K562 (cell line): ENCODE results near the gene HARS2. TPM values are rescaled to one million over a fixed set of nuclear protein-coding genes. Genes with fewer than 3 reads are reported as not detected.

Source experiments
- ATAC-seq: fragments of 200-7000 bp; cut with Tn5 transposase; 3 replicates; pipeline ENCODE4 v1.9.1; 2020; ENCODE audit warnings: moderate library complexity
- BruUV-seq: library from RNA; stranded (reverse); fragments of 400-500 nt; replicated peaks from 2 replicates; lab custom pipeline; 2021; lab: Mats Ljungman, UMichigan
- CTCF ChIA-PET: fragments of 300-600 bp; formaldehyde crosslinking; extraction: SDS; loops from one replicate; lab custom pipeline; 2021; ENCODE audit warnings: low intra/inter-chr PET ratio; lab: Yijun Ruan, JAX
- POLR2A ChIA-PET: fragments of 300-600, 350-650 bp; sonication (Branson Sonifier 250); formaldehyde crosslinking; extraction: SDS; loops from one replicate; lab custom pipeline; 2021; ENCODE audit warnings: antibody characterized with exemption, inconsistent platforms; lab: Yijun Ruan, JAX
- DNase-seq, 4 experiments: peaks; one replicate each; pipeline versions ENCODE4 v3.0.0 to v3.0.0-alpha.2; 2011 to 2018; ENCODE audit warnings: low spot score in 3 of 4, mixed read lengths in 3 of 4; ENCODE audit errors: extremely low read depth in 1 of 4
- FAIRE-seq: peaks from 2 replicates; lab custom pipeline; 2011; peaks lifted over from hg19 to GRCh38; lab: Jason Lieb, UNC
- H2AFZ ChIP-seq: 2 replicates; pipeline ENCODE4 v1.6.0; 2011; ENCODE audit warnings: low read depth, low read length, control low read depth, inconsistent platforms
- H3K27ac ChIP-seq: fragments of 200-600 bp; 3 replicates; pipeline ENCODE4 v1.8.0; 2011; ENCODE audit warnings: low read depth, mild to moderate bottlenecking, control low read depth, inconsistent platforms, low read length, moderate library complexity, mixed read lengths; ENCODE audit errors: extremely low read depth
- H3K27me3 ChIP-seq, 2 experiments: fragments of 300-600 bp in 1 of 2; 2 replicates in 1 of 2; 3 replicates in 1 of 2; pipeline versions ENCODE4 v1.6.0 to v1.8.0; 2011; ENCODE audit warnings: inconsistent platforms in 2 of 2, low read length in 2 of 2, mild to moderate bottlenecking in 1 of 2, mixed read lengths in 1 of 2, moderate library complexity in 1 of 2; ENCODE audit not compliant: control insufficient read depth in 2 of 2, insufficient read depth in 2 of 2
- H3K36me3 ChIP-seq: fragments of 300-600 bp; 3 replicates; pipeline ENCODE4 v1.8.0; 2011; ENCODE audit warnings: mild to moderate bottlenecking, low read length, inconsistent platforms; ENCODE audit not compliant: control insufficient read depth, insufficient read depth
- H3K4me1 ChIP-seq, 2 experiments: fragments of 200-600 bp in 1 of 2; replicated peaks in 1 of 2; 2 replicates in 1 of 2; 3 replicates in 1 of 2; pipeline versions ENCODE4 v1.5.1 to v1.8.0; 2011; ENCODE audit warnings: inconsistent platforms in 2 of 2, low read length in 2 of 2, mild to moderate bottlenecking in 1 of 2, mixed read lengths in 1 of 2, moderate library complexity in 1 of 2; ENCODE audit not compliant: control insufficient read depth in 2 of 2, insufficient read depth in 2 of 2
- H3K4me2 ChIP-seq: 2 replicates; pipeline ENCODE4 v1.6.1; 2011; ENCODE audit warnings: low read length, control low read depth, inconsistent platforms, mixed read lengths; ENCODE audit not compliant: insufficient read depth
- H3K4me3 ChIP-seq: fragments of 200-600 bp; sonication (generic), shearing (Covaris generic); 2 replicates; pipeline ENCODE4 v1.5.1; 2016; ENCODE audit warnings: control low read depth, inconsistent platforms
- H3K79me2 ChIP-seq: fragments of 200-600 bp; 3 replicates; pipeline ENCODE4 v1.8.0; 2011; ENCODE audit warnings: low read length, inconsistent platforms; ENCODE audit not compliant: control insufficient read depth, insufficient read depth
- H3K9ac ChIP-seq, 2 experiments: 2 replicates each; pipeline versions ENCODE4 v1.6.0 to v1.6.1; 2011; ENCODE audit warnings: low read depth in 2 of 2, low read length in 2 of 2, control low read depth in 1 of 2, inconsistent platforms in 1 of 2, mild to moderate bottlenecking in 1 of 2, mixed read lengths in 1 of 2; ENCODE audit not compliant: insufficient read depth in 1 of 2
- H3K9me1 ChIP-seq: one replicate; pipeline ENCODE4 v1.6.0; 2011; ENCODE audit warnings: inconsistent platforms, mild to moderate bottlenecking, low read length, moderate library complexity; ENCODE audit not compliant: control insufficient read depth, insufficient read depth
- H3K9me3 ChIP-seq: replicated peaks from 2 replicates; pipeline ENCODE4 v1.5.1; 2011; ENCODE audit warnings: low read depth, low read length, inconsistent platforms; ENCODE audit not compliant: control insufficient read depth, insufficient read depth
- H4K20me1 ChIP-seq: replicated peaks from 2 replicates; pipeline ENCODE4 v1.6.1; 2011; ENCODE audit warnings: low read length, inconsistent platforms, mixed read lengths; ENCODE audit not compliant: control insufficient read depth, insufficient read depth
- FOXP1 ChIP-seq: sonication (generic); formaldehyde crosslinking; IDR thresholded peaks from 2 replicates; pipeline ENCODE4 v1.8.0; 2022; ENCODE audit warnings: mild to moderate bottlenecking, missing genetic modification reagents
- GABPB1 ChIP-seq: sonication (generic); formaldehyde crosslinking; IDR thresholded peaks from 2 replicates; pipeline ENCODE4 v1.8.0; 2022; ENCODE audit warnings: mild to moderate bottlenecking, missing genetic modification reagents
- JUND ChIP-seq, 2 experiments: IDR thresholded peaks; 2 replicates in 1 of 2; 3 replicates in 1 of 2; pipeline ENCODE4 v1.6.1; 2011; ENCODE audit warnings: borderline replicate concordance in 2 of 2, low read depth in 2 of 2, low read length in 2 of 2, improper control_type of control experiment in 1 of 2, missing biosample characterization in 1 of 2, missing genetic modification characterization in 1 of 2, missing genetic modification reagents in 1 of 2
- LCOR ChIP-seq: sonication (generic); formaldehyde crosslinking; IDR thresholded peaks from 2 replicates; pipeline ENCODE4 v1.8.0; 2022; ENCODE audit warnings: mild to moderate bottlenecking, missing genetic modification reagents
- NCOA4 ChIP-seq: fragments of 450-650 bp; IDR thresholded peaks from 2 replicates; pipeline ENCODE4 v1.6.1; 2018; ENCODE audit warnings: mild to moderate bottlenecking; ENCODE audit not compliant: partially characterized antibody
- NR2C2 ChIP-seq, 2 experiments: fragments of 200-800 bp in 1 of 2; sonication (Bioruptor generic) in 1 of 2; sonication (generic) in 1 of 2; formaldehyde crosslinking in 1 of 2; IDR thresholded peaks; 2 replicates each; pipeline versions ENCODE4 v1.6.1 to v1.8.0; 2016 to 2022; ENCODE audit warnings: mild to moderate bottlenecking in 1 of 2, missing compliant biosample characterization in 1 of 2, missing genetic modification characterization in 1 of 2, missing genetic modification reagents in 1 of 2
- PHF21A ChIP-seq: fragments of 450-650 bp; IDR thresholded peaks from 2 replicates; pipeline ENCODE4 v1.6.1; 2017; ENCODE audit warnings: low read depth, borderline replicate concordance
- RFX7 ChIP-seq: fragments of 250-450 bp; sonication (Bioruptor Pico); IDR thresholded peaks from 2 replicates; pipeline ENCODE4 v1.5.1; 2021; ENCODE audit warnings: mild to moderate bottlenecking
- SAFB2 ChIP-seq: fragments of 200-400 bp; formaldehyde crosslinking; IDR thresholded peaks from 2 replicates; pipeline ENCODE4 v1.6.1; 2018; ENCODE audit warnings: borderline replicate concordance, low read length, low read depth, moderate library complexity; ENCODE audit not compliant: severe bottlenecking
- ZBTB12 ChIP-seq: fragments of 250-450 bp; sonication (Bioruptor Pico); IDR thresholded peaks from 2 replicates; pipeline ENCODE4 v1.4.0; 2020
- WGBS: fragments of 100-300 bp; shearing (Covaris generic); methylation state at CpG from one replicate; pipeline ENCODE4 v1.1.6; 2016; ENCODE audit warnings: low coverage, mixed read lengths; ENCODE audit not compliant: insufficient coverage; ENCODE audit errors: missing lambda C conversion rate; 5-methylcytosine and 5-hydroxymethylcytosine counted together
- in situ Hi-C: fragments of 300-500 bp; cut with MboI; formaldehyde crosslinking; loops from 4 replicates; pipeline ENCODE4 v1.15.0; 2018; ENCODE audit warnings: inconsistent platforms, mixed read lengths
- intact Hi-C: fragments of 100-400 bp; cut with micrococcal nuclease; formaldehyde crosslinking; loops from 2 replicates; pipeline ENCODE4 v1.14.2; 2022
- polyA plus RNA-seq, 8 experiments: library from polyadenylated mRNA; depleted of rRNA in 4 of 8; stranded (reverse) in 5 of 8; unstranded in 3 of 8; fragments of >200 nt; fragmentation: Nextera tagmentation in 2 of 8; fragmentation: Illumina TruSeq in 1 of 8; extraction: Ambion mirVana in 2 of 8; extraction: Trizol in 1 of 8; gene quantifications; 2 replicates each; pipeline versions ENCODE4 v1.2.1 to v1.2.3, GENCODE V29; 2011 to 2014; ENCODE audit warnings: inconsistent platforms in 1 of 8, missing spikeins in 1 of 8
- total RNA-seq, 7 experiments: library from RNA; depleted of rRNA in 6 of 7; stranded (reverse); fragments of >200 nt in 6 of 7; fragmentation: Illumina TruSeq in 2 of 7; extraction: Trizol in 2 of 7; gene quantifications; 2 replicates each; pipeline versions ENCODE4 v1.2.1 to v1.2.3, GENCODE V29; 2011 to 2021; ENCODE audit warnings: low replicate concordance in 1 of 7
- TF ChIP-seq, protein P1 (sequence below): sonication (generic); formaldehyde crosslinking; IDR thresholded peaks from 2 replicates; pipeline ENCODE4 v1.8.0; 2022; ENCODE audit warnings: mild to moderate bottlenecking, missing genetic modification reagents, borderline replicate concordance
- TF ChIP-seq, protein P2 (sequence below), 3 experiments: IDR thresholded peaks in 2 of 3; conservative IDR thresholded peaks in 1 of 3; 2 replicates each; pipeline ENCODE4 v1.5.1; 2011 to 2012; ENCODE audit warnings: low read length in 3 of 3, mild to moderate bottlenecking in 3 of 3, control low read depth in 2 of 3, improper control_type of control experiment in 1 of 3, inconsistent platforms in 1 of 3, low read depth in 1 of 3, mixed read lengths in 1 of 3, moderate library complexity in 1 of 3; ENCODE audit not compliant: insufficient read depth in 2 of 3
- TF ChIP-seq, protein P3 (sequence below): fragments of 150-350 bp; conservative IDR thresholded peaks from 2 replicates; pipeline ENCODE4 v1.6.1; 2014; ENCODE audit warnings: low read length

The HARS2 gene
- total and polyA plus RNA-seq, 9 of the 15 experiments (the other 6 are each of a cell fraction or from before 2014, with no cell fraction given): 8.5 to 41.6 (median 27.1) TPM

DNA sequence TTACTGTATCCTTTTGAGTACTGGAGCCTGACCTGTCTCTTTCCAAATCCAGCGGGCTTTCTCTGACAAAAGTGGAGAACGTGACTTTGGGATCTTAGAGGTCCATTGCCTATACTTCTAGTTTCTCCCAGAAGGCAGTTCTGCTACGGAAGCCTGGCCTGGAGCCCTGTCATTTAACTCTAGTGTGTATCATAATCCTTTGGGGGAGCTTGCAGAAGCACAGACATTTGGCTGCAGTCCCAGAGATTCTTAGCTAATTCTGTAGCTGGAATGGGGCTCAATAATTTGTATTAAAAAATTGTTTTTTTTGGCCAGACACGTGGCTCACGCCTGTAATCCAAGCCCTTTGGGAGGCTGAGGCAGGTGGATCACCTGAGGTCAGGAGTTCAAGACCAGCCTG lies 3.0 kb downstream of the HARS2 start:
- Histone ChIP-seq H4K20me1 (no peaks in the 10 kb centered on the region), H3K9me1 (no peaks in the 10 kb centered on the region), H3K79me2 (peaks cover 37% of the 10 kb centered on the region), H3K9ac (no peak overlapping the region), H3K27me3 (no peaks in the 10 kb centered on the region), H3K4me1 (peaks cover 5 to 14% of the 10 kb centered on the region in 2 experiments; a peak in 3 of 5 replicates), H3K27ac (no peak overlapping the region), H3K4me2 (no peak overlapping the region), H3K4me3 (no peak overlapping the region), H2AFZ (no peak overlapping the region), H3K9me3 (no peaks in the 10 kb centered on the region), H3K36me3 (peaks cover 66% of the 10 kb centered on the region)
- TF ChIP-seq RFX7 (CRISPR knock-in tag): no peak
- no peak for TF ChIP-seq FOXP1 (CRISPR knock-in tag)
- TF ChIP-seq NCOA4: no peak
- TF ChIP-seq GABPB1 (CRISPR knock-in tag): no peak
- TF ChIP-seq PHF21A: no peak
- no peak for TF ChIP-seq SAFB2
- TF ChIP-seq, protein P1, sequence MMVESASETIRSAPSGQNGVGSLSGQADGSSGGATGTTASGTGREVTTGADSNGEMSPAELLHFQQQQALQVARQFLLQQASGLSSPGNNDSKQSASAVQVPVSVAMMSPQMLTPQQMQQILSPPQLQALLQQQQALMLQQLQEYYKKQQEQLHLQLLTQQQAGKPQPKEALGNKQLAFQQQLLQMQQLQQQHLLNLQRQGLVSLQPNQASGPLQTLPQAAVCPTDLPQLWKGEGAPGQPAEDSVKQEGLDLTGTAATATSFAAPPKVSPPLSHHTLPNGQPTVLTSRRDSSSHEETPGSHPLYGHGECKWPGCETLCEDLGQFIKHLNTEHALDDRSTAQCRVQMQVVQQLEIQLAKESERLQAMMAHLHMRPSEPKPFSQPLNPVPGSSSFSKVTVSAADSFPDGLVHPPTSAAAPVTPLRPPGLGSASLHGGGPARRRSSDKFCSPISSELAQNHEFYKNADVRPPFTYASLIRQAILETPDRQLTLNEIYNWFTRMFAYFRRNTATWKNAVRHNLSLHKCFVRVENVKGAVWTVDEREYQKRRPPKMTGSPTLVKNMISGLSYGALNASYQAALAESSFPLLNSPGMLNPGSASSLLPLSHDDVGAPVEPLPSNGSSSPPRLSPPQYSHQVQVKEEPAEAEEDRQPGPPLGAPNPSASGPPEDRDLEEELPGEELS (CRISPR knock-in tag): no peak
- TF ChIP-seq JUND (IDR thresholded peaks at IDR 0.05; ENCODE audit: borderline replicate concordance, low read depth, low read length): no peak
- TF ChIP-seq JUND (tag; IDR thresholded peaks at IDR 0.05; ENCODE audit: borderline replicate concordance, low read depth, low read length): no peak
- TF ChIP-seq, protein P2, sequence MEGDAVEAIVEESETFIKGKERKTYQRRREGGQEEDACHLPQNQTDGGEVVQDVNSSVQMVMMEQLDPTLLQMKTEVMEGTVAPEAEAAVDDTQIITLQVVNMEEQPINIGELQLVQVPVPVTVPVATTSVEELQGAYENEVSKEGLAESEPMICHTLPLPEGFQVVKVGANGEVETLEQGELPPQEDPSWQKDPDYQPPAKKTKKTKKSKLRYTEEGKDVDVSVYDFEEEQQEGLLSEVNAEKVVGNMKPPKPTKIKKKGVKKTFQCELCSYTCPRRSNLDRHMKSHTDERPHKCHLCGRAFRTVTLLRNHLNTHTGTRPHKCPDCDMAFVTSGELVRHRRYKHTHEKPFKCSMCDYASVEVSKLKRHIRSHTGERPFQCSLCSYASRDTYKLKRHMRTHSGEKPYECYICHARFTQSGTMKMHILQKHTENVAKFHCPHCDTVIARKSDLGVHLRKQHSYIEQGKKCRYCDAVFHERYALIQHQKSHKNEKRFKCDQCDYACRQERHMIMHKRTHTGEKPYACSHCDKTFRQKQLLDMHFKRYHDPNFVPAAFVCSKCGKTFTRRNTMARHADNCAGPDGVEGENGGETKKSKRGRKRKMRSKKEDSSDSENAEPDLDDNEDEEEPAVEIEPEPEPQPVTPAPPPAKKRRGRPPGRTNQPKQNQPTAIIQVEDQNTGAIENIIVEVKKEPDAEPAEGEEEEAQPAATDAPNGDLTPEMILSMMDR (IDR thresholded peaks at IDR 0.05 in 2 of 3, conservative IDR thresholded peaks at IDR 0.05 in 1 of 3; ENCODE audit: insufficient read depth in 2 of 3, low read depth in 1 of 3, low read length in 3 of 3): no peak
- no peak for TF ChIP-seq ZBTB12 (CRISPR knock-in tag)
- TF ChIP-seq LCOR (CRISPR knock-in tag): no peak
- TF ChIP-seq, protein P3, sequence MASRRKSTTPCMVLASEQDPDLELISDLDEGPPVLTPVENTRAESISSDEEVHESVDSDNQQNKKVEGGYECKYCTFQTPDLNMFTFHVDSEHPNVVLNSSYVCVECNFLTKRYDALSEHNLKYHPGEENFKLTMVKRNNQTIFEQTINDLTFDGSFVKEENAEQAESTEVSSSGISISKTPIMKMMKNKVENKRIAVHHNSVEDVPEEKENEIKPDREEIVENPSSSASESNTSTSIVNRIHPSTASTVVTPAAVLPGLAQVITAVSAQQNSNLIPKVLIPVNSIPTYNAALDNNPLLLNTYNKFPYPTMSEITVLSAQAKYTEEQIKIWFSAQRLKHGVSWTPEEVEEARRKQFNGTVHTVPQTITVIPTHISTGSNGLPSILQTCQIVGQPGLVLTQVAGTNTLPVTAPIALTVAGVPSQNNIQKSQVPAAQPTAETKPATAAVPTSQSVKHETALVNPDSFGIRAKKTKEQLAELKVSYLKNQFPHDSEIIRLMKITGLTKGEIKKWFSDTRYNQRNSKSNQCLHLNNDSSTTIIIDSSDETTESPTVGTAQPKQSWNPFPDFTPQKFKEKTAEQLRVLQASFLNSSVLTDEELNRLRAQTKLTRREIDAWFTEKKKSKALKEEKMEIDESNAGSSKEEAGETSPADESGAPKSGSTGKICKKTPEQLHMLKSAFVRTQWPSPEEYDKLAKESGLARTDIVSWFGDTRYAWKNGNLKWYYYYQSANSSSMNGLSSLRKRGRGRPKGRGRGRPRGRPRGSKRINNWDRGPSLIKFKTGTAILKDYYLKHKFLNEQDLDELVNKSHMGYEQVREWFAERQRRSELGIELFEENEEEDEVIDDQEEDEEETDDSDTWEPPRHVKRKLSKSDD: no peak
- TF ChIP-seq NR2C2 (CRISPR knock-in tag; IDR thresholded peaks at IDR 0.05): no peak
- no peak for TF ChIP-seq NR2C2 (tag; IDR thresholded peaks at IDR 0.05)
- ChIA-PET CTCF (no interaction called here), POLR2A (interaction anchor here (1.1 kb wide), 1 partner anchor 17 kb away, joined by 3 read pairs; no protein-coding TSS in a partner anchor)
- in situ Hi-C loops: no loop called here
- FAIRE-seq (no peak), DNase-seq (no peak), ATAC-seq (no peak)
- intact Hi-C loops: no loop called here
- WGBS: 87% methylated on average over 5 of the region's 5 CpGs
- no TSS peak for BruUV-seq
